Adrenal gland (tissue), 5 donors: Measurements from ENCODE around the gene TUBB2A.

Source experiments
- POLR2A ChIP-seq, 2 donors: fragments of 450-650 bp; IDR thresholded peaks; one replicate each; pipeline ENCODE4 v1.6.1; 2017; ENCODE audit warnings: antibody characterized with exemption in 2 of 2, mild to moderate bottlenecking in 2 of 2, moderate library complexity in 1 of 2
- TF ChIP-seq, protein P1 (sequence below), 6 experiments: fragments of 450-650 bp in 4 of 6; fragments of 200-600 bp in 2 of 6; sonication (generic) in 1 of 6; IDR thresholded peaks; 1 replicate in 5 of 6; 2 replicates in 1 of 6; pipeline versions ENCODE4 v1.5.1 to v1.8.0; 2016 to 2021; ENCODE audit warnings: antibody characterized with exemption in 6 of 6, mild to moderate bottlenecking in 2 of 6, moderate library complexity in 1 of 6
- donor health status: DM: no; HTN: no; CAD: no.

GRCh38 chr6:3205913-3206312, 48.6 kb upstream of the TUBB2A start:
- TF ChIP-seq, protein P1, sequence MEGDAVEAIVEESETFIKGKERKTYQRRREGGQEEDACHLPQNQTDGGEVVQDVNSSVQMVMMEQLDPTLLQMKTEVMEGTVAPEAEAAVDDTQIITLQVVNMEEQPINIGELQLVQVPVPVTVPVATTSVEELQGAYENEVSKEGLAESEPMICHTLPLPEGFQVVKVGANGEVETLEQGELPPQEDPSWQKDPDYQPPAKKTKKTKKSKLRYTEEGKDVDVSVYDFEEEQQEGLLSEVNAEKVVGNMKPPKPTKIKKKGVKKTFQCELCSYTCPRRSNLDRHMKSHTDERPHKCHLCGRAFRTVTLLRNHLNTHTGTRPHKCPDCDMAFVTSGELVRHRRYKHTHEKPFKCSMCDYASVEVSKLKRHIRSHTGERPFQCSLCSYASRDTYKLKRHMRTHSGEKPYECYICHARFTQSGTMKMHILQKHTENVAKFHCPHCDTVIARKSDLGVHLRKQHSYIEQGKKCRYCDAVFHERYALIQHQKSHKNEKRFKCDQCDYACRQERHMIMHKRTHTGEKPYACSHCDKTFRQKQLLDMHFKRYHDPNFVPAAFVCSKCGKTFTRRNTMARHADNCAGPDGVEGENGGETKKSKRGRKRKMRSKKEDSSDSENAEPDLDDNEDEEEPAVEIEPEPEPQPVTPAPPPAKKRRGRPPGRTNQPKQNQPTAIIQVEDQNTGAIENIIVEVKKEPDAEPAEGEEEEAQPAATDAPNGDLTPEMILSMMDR (IDR thresholded peaks at IDR 0.05) = no peak
- TF ChIP-seq POLR2A (IDR thresholded peaks at IDR 0.05) = no peak
